IMR-90 (cell line): ENCODE data around the gene SLC30A10. TPM values are rescaled to one million over a fixed set of nuclear protein-coding genes. Genes with fewer than 3 reads are reported as not detected.

Experiments
- ATAC-seq: fragments of 200-7000 bp; cut with Tn5 transposase; 2 replicates; pipeline ENCODE4 v1.9.1; 2020; ENCODE audit warnings: low read depth, mild to moderate bottlenecking, moderate library complexity
- BruUV-seq: library from RNA; stranded (reverse); fragments of 400-500 nt; replicated peaks from 2 replicates; lab custom pipeline; 2021; lab: Mats Ljungman, UMichigan
- CTCF ChIA-PET: fragments of 300-600 bp; formaldehyde crosslinking; extraction: SDS; loops from one replicate; lab custom pipeline; 2021; ENCODE audit warnings: antibody characterized with exemption; lab: Yijun Ruan, JAX
- POLR2A ChIA-PET: fragments of 300-600 bp; sonication (Branson Sonifier 250); formaldehyde crosslinking; loops from one replicate; lab custom pipeline; 2022; ENCODE audit warnings: antibody characterized with exemption; ENCODE audit not compliant: unreplicated experiment; lab: Charles Lee
- DNase-seq: peaks from one replicate; pipeline ENCODE4 v3.0.0; 2013
- H2AFZ ChIP-seq: replicated peaks from 2 replicates; pipeline ENCODE3; 2013; ENCODE audit warnings: low read length, mild to moderate bottlenecking; ENCODE audit not compliant: poor library complexity
- H2AK5ac ChIP-seq: 2 replicates; pipeline ENCODE4 v1.6.1; 2013; ENCODE audit warnings: low read depth, low read length, inconsistent platforms
- H2AK9ac ChIP-seq: replicated peaks from 2 replicates; pipeline ENCODE3; 2013; ENCODE audit warnings: mild to moderate bottlenecking, low read depth, low read length, moderate library complexity; ENCODE audit not compliant: poor library complexity
- H2BK120ac ChIP-seq: 2 replicates; pipeline ENCODE4 v1.6.1; 2013; ENCODE audit warnings: low read depth, low read length, inconsistent platforms
- H2BK15ac ChIP-seq: 3 replicates; pipeline ENCODE4 v1.6.1; 2013; ENCODE audit warnings: low read depth, low read length, inconsistent platforms
- H2BK20ac ChIP-seq: 2 replicates; pipeline ENCODE4 v1.6.1; 2013; ENCODE audit warnings: low read depth, mild to moderate bottlenecking, inconsistent platforms, low read length, moderate library complexity
- H2BK5ac ChIP-seq: 2 replicates; pipeline ENCODE4 v1.6.1; 2013; ENCODE audit warnings: mild to moderate bottlenecking, low read depth, low read length, inconsistent platforms; ENCODE audit not compliant: poor library complexity, severe bottlenecking
- H3K14ac ChIP-seq: replicated peaks from 2 replicates; pipeline ENCODE4 v1.6.1; 2013; ENCODE audit warnings: low read depth, low read length, inconsistent platforms
- H3K18ac ChIP-seq: 2 replicates; pipeline ENCODE4 v1.6.1; 2013; ENCODE audit warnings: low read depth, low read length, control low read depth
- H3K23ac ChIP-seq: 2 replicates; pipeline ENCODE4 v1.6.1; 2013; ENCODE audit warnings: low read depth, low read length, inconsistent platforms
- H3K27ac ChIP-seq: 2 replicates; pipeline ENCODE4 v1.5.1; 2013; ENCODE audit warnings: mild to moderate bottlenecking, control low read depth, low read length; ENCODE audit not compliant: insufficient read depth
- H3K27me3 ChIP-seq: 2 replicates; pipeline ENCODE4 v1.6.1; 2013; ENCODE audit warnings: low read length; ENCODE audit not compliant: control insufficient read depth, insufficient read depth
- H3K36me3 ChIP-seq: 2 replicates; pipeline ENCODE4 v1.6.1; 2013; ENCODE audit warnings: low read length, mixed read lengths; ENCODE audit not compliant: control insufficient read depth, insufficient read depth
- H3K4ac ChIP-seq: 2 replicates; pipeline ENCODE4 v1.6.1; 2013; ENCODE audit warnings: low read depth, low read length, inconsistent platforms
- H3K4me1 ChIP-seq: 2 replicates; pipeline ENCODE4 v1.6.1; 2013; ENCODE audit warnings: low read length, mixed read lengths; ENCODE audit not compliant: control insufficient read depth, insufficient read depth
- H3K4me2 ChIP-seq: 2 replicates; pipeline ENCODE4 v1.6.1; 2013; ENCODE audit warnings: low read depth, mild to moderate bottlenecking, control low read depth, low read length, moderate library complexity
- H3K4me3 ChIP-seq: 2 replicates; pipeline ENCODE4 v1.5.1; 2013; ENCODE audit warnings: low read depth, mild to moderate bottlenecking, control low read depth, low read length, moderate library complexity; ENCODE audit not compliant: insufficient read depth
- H3K56ac ChIP-seq: 2 replicates; pipeline ENCODE4 v1.6.1; 2013; ENCODE audit warnings: low read length, inconsistent platforms; ENCODE audit not compliant: insufficient read depth; ENCODE audit errors: extremely low read depth
- H3K79me1 ChIP-seq, 2 experiments: 2 replicates each; pipeline ENCODE4 v1.6.1; 2013; ENCODE audit warnings: low read length in 2 of 2, inconsistent platforms in 1 of 2, low read depth in 1 of 2
- H3K9ac ChIP-seq: 2 replicates; pipeline ENCODE4 v1.6.1; 2013; ENCODE audit warnings: low read depth, low read length, control low read depth
- H3K9me1 ChIP-seq: 2 replicates; pipeline ENCODE4 v1.6.1; 2013; ENCODE audit warnings: low read length, inconsistent platforms; ENCODE audit not compliant: insufficient read depth
- H3K9me3 ChIP-seq: 2 replicates; pipeline ENCODE4 v1.6.1; 2013; ENCODE audit warnings: low read length; ENCODE audit not compliant: control insufficient read depth, insufficient read depth
- H4K20me1 ChIP-seq: 2 replicates; pipeline ENCODE4 v1.6.1; 2013; ENCODE audit warnings: low read length, inconsistent platforms; ENCODE audit not compliant: insufficient read depth
- H4K5ac ChIP-seq: 2 replicates; pipeline ENCODE4 v1.6.1; 2013; ENCODE audit warnings: mild to moderate bottlenecking, low read depth, low read length, control low read depth
- H4K8ac ChIP-seq, 2 experiments: 2 replicates each; pipeline ENCODE4 v1.6.1; 2013; ENCODE audit warnings: low read depth in 2 of 2, low read length in 2 of 2, control low read depth in 1 of 2, inconsistent platforms in 1 of 2
- H4K91ac ChIP-seq: 2 replicates; pipeline ENCODE4 v1.6.1; 2013; ENCODE audit warnings: low read depth, low read length, inconsistent platforms; ENCODE audit not compliant: insufficient read depth
- BHLHE40 ChIP-seq: fragments of 150-350 bp; IDR thresholded peaks from 2 replicates; pipeline ENCODE4 v1.6.1; 2016; ENCODE audit warnings: mild to moderate bottlenecking, low read depth, low read length
- CHD1 ChIP-seq: IDR thresholded peaks from 2 replicates; pipeline ENCODE4 v1.6.1; 2012; ENCODE audit warnings: low read depth, low read length, improper control_type of control experiment
- FOS ChIP-seq: fragments of 150-350 bp; IDR thresholded peaks from 2 replicates; pipeline ENCODE4 v1.6.1; 2016; ENCODE audit warnings: low read depth, low read length
- MXI1 ChIP-seq: IDR thresholded peaks from 2 replicates; pipeline ENCODE4 v1.6.1; 2012; ENCODE audit warnings: low read depth, mild to moderate bottlenecking, low read length, moderate library complexity, borderline replicate concordance
- NFE2L2 ChIP-seq: fragments of 150-350 bp; IDR thresholded peaks from 2 replicates; pipeline ENCODE4 v1.6.1; 2016; ENCODE audit warnings: low read depth, mild to moderate bottlenecking, low read length
- POLR2A ChIP-seq: IDR thresholded peaks from 2 replicates; pipeline ENCODE4 v1.6.1; 2012; ENCODE audit warnings: mild to moderate bottlenecking, low read depth, low read length
- RAD21 ChIP-seq: IDR thresholded peaks from 2 replicates; pipeline ENCODE4 v1.6.1; 2012; ENCODE audit warnings: low read length, improper control_type of control experiment
- RCOR1 ChIP-seq: IDR thresholded peaks from 2 replicates; pipeline ENCODE4 v1.6.1; 2012; ENCODE audit warnings: mild to moderate bottlenecking, low read length, improper control_type of control experiment; ENCODE audit not compliant: insufficient replicate concordance
- RFX5 ChIP-seq: IDR thresholded peaks from 2 replicates; pipeline ENCODE4 v1.8.0; 2012; ENCODE audit warnings: low read depth, mild to moderate bottlenecking, low read length, moderate library complexity
- WGBS, 2 experiments: methylation state at CpG; one replicate each; pipeline versions ENCODE4 v1.1.5 to v1.1.7; 2013; ENCODE audit warnings: missing lambda C conversion rate in 2 of 2; ENCODE audit not compliant: insufficient read length in 1 of 2; ENCODE audit errors: extremely low coverage in 2 of 2; 5-methylcytosine and 5-hydroxymethylcytosine counted together
- dilution Hi-C: fragments of 300-500 bp; cut with HindIII; formaldehyde crosslinking; loops from one replicate; pipeline ENCODE4 v1.14.3; 2018; ENCODE audit warnings: low sequenced_read_pairs; ENCODE audit not compliant: unreplicated experiment
- in situ Hi-C: fragments of 300-500 bp; cut with MboI; formaldehyde crosslinking; loops from 3 replicates; pipeline ENCODE4 v1.14.3; 2019; ENCODE audit warnings: low sequenced_read_pairs, inconsistent platforms, mixed read lengths
- intact Hi-C: fragments of 100-400 bp; cut with micrococcal nuclease; formaldehyde crosslinking; loops from 2 replicates; pipeline ENCODE4 v1.10.0; 2022
- polyA plus RNA-seq, 3 experiments: library from polyadenylated mRNA; depleted of rRNA; stranded (reverse); fragments of >200 nt; gene quantifications; 2 replicates each; pipeline ENCODE4 v1.2.3, GENCODE V29; 2012; ENCODE audit warnings: low replicate concordance in 1 of 3
- total RNA-seq: library from RNA; depleted of rRNA; stranded (reverse); fragments of >200 nt; gene quantifications from 2 replicates; pipeline ENCODE4 v1.2.3, GENCODE V29; 2012
- TF ChIP-seq, protein P1 (sequence below): fragments of 150-350 bp; IDR thresholded peaks from 2 replicates; pipeline ENCODE4 v1.6.1; 2016; ENCODE audit warnings: low read depth, mild to moderate bottlenecking, low read length, moderate library complexity, borderline replicate concordance
- TF ChIP-seq, protein P2 (sequence below): conservative IDR thresholded peaks from 2 replicates; pipeline ENCODE4 v1.5.1; 2012; ENCODE audit warnings: mild to moderate bottlenecking, low read depth, low read length, improper control_type of control experiment
- TF ChIP-seq, protein P3 (sequence below): fragments of 150-350 bp; IDR thresholded peaks from 2 replicates; pipeline ENCODE4 v1.6.1; 2017; ENCODE audit warnings: mild to moderate bottlenecking, antibody characterized with exemption, low read length, low read depth

SLC30A10 gene
- total and polyA plus RNA-seq, 2 of the 4 experiments (the other 2 are of a cell fraction), result not detected

DNA sequence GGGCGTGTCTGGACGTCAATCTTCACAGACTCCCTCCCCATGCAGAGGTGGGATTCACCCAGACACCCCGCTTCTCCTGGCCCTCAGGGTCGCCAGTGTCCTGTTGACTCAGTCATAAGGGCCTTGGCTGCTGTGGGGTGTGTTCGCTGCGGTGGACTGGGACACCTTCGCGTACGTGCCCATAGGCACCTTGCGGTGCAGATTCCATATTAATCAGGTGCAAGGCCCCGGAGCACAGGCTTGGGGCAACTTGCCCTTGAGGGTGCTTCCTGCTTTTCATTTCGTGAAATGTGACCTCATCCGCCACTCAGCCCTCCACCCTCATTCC lies 398 bp upstream of the SLC30A10 start:
- H3K27ac ChIP-seq, result no peak overlapping the region
- H2BK15ac ChIP-seq, result no peak overlapping the region
- no peak overlapping the region for H2AK5ac ChIP-seq
- no peak overlapping the region; the same call in 1 of the 2 replicates for H3K4me2 ChIP-seq
- ChIA-PET POLR2A (no interaction called here), CTCF (interaction anchor here (0.6 kb wide), 2 partner anchors 12 to 25 kb away, joined by 3 read pairs; no protein-coding TSS in a partner anchor)
- no peaks in the 10 kb centered on the region for H3K36me3 ChIP-seq
- no peak overlapping the region for H4K5ac ChIP-seq
- no peak overlapping the region for H3K56ac ChIP-seq
- no peak overlapping the region for H2BK20ac ChIP-seq
- no peak overlapping the region for H2AK9ac ChIP-seq
- no peak for TF ChIP-seq FOS
- TF ChIP-seq NFE2L2, result no peak
- TF ChIP-seq, protein P1, sequence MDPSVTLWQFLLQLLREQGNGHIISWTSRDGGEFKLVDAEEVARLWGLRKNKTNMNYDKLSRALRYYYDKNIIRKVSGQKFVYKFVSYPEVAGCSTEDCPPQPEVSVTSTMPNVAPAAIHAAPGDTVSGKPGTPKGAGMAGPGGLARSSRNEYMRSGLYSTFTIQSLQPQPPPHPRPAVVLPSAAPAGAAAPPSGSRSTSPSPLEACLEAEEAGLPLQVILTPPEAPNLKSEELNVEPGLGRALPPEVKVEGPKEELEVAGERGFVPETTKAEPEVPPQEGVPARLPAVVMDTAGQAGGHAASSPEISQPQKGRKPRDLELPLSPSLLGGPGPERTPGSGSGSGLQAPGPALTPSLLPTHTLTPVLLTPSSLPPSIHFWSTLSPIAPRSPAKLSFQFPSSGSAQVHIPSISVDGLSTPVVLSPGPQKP, result no peak
- TF ChIP-seq, protein P2, sequence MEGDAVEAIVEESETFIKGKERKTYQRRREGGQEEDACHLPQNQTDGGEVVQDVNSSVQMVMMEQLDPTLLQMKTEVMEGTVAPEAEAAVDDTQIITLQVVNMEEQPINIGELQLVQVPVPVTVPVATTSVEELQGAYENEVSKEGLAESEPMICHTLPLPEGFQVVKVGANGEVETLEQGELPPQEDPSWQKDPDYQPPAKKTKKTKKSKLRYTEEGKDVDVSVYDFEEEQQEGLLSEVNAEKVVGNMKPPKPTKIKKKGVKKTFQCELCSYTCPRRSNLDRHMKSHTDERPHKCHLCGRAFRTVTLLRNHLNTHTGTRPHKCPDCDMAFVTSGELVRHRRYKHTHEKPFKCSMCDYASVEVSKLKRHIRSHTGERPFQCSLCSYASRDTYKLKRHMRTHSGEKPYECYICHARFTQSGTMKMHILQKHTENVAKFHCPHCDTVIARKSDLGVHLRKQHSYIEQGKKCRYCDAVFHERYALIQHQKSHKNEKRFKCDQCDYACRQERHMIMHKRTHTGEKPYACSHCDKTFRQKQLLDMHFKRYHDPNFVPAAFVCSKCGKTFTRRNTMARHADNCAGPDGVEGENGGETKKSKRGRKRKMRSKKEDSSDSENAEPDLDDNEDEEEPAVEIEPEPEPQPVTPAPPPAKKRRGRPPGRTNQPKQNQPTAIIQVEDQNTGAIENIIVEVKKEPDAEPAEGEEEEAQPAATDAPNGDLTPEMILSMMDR, result no peak
- no peak for TF ChIP-seq MXI1
- TF ChIP-seq RCOR1, result no peak
- no peak for TF ChIP-seq RFX5
- TF ChIP-seq RAD21, result no peak
- TF ChIP-seq CHD1, result no peak
- no peak for TF ChIP-seq BHLHE40
- TF ChIP-seq, protein P3, sequence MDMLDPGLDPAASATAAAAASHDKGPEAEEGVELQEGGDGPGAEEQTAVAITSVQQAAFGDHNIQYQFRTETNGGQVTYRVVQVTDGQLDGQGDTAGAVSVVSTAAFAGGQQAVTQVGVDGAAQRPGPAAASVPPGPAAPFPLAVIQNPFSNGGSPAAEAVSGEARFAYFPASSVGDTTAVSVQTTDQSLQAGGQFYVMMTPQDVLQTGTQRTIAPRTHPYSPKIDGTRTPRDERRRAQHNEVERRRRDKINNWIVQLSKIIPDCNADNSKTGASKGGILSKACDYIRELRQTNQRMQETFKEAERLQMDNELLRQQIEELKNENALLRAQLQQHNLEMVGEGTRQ, result no peak
- TF ChIP-seq POLR2A, result no peak
- ATAC-seq (no peak; the same call in 1 of the 2 replicates), DNase-seq (no peak)
- no peaks in the 10 kb centered on the region for H4K20me1 ChIP-seq
- WGBS, 2 experiments, result 78% methylated on average over 4 of the region's 13 CpGs; no CpG with 5 or more reads in 1 of the 2 experiments
- H3K18ac ChIP-seq, result no peak overlapping the region
- H3K27me3 ChIP-seq, result peaks cover 24% of the 10 kb centered on the region
- dilution Hi-C loops, result no loop called here
- BruUV-seq, result no TSS peak
- peak overlapping the region; percentile 89 for H2AFZ ChIP-seq
- no peak overlapping the region for H2BK5ac ChIP-seq
- intact Hi-C loops, result no loop called here
- no peaks in the 10 kb centered on the region for H3K9me3 ChIP-seq
- H2BK120ac ChIP-seq, result no peak overlapping the region
- no peak overlapping the region for H3K4me3 ChIP-seq
- no peaks in the 10 kb centered on the region for H3K9me1 ChIP-seq
- no peak overlapping the region for H4K91ac ChIP-seq
- no peak overlapping the region for H3K14ac ChIP-seq
- no peak overlapping the region for H4K8ac ChIP-seq
- no peak overlapping the region for H3K9ac ChIP-seq
- H3K79me1 ChIP-seq, result no peaks in the 10 kb centered on the region
- no peak overlapping the region for H3K4ac ChIP-seq
- H3K23ac ChIP-seq, result no peak overlapping the region
- in situ Hi-C loops, result no loop called here
- no peaks in the 10 kb centered on the region for H3K4me1 ChIP-seq
